Right lobe of liver (tissue), 4 donors: ENCODE data around the gene RBPJL.

ENCODE experiments used
- POLR2A ChIP-seq: fragments of 450-650 bp; IDR thresholded peaks from one replicate; pipeline ENCODE4 v1.6.1; 2017; ENCODE audit warnings: antibody characterized with exemption, mild to moderate bottlenecking
- TF ChIP-seq, protein P1 (sequence below), 4 donors: fragments of 200-600 bp in 3 of 4; fragments of 450-650 bp in 1 of 4; IDR thresholded peaks; one replicate each; pipeline versions ENCODE4 v1.5.1 to v1.8.0; 2016 to 2022; ENCODE audit warnings: antibody characterized with exemption in 4 of 4, mild to moderate bottlenecking in 2 of 4
- donor health status: DM: no; HTN: no; CAD: no.
- donor health status: DM: no; HTN: no; CAD: no.
- donor health status: DM: no; HTN: yes; CAD: no.

DNA sequence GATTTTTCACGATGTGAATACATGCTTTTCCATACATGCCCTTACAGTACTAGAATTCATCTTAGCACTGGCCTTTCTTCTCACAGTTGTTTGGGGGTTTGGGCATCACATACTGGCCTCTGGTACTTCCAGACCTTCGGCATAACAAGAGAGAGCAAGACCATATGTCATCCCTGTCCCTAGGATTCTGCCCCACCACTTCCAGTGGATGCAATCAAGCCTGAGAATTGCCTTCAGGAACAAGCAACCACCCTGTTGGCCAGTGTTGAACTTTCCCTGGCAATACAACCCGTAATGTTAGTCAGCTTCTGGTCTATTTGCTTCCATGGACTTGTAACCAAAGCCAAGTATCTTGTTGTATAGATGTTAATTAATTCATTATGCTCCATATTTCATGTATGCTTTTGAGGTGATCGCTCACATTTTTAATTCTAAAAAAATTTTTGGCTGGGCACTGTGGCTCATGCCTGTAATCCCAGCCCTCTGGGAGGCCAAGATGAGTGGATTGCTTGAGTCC is 36.8 kb upstream of the RBPJL start:
- no peak for TF ChIP-seq POLR2A
- TF ChIP-seq, protein P1, sequence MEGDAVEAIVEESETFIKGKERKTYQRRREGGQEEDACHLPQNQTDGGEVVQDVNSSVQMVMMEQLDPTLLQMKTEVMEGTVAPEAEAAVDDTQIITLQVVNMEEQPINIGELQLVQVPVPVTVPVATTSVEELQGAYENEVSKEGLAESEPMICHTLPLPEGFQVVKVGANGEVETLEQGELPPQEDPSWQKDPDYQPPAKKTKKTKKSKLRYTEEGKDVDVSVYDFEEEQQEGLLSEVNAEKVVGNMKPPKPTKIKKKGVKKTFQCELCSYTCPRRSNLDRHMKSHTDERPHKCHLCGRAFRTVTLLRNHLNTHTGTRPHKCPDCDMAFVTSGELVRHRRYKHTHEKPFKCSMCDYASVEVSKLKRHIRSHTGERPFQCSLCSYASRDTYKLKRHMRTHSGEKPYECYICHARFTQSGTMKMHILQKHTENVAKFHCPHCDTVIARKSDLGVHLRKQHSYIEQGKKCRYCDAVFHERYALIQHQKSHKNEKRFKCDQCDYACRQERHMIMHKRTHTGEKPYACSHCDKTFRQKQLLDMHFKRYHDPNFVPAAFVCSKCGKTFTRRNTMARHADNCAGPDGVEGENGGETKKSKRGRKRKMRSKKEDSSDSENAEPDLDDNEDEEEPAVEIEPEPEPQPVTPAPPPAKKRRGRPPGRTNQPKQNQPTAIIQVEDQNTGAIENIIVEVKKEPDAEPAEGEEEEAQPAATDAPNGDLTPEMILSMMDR (IDR thresholded peaks at IDR 0.05) = no peak
